DND-41 (cell line): Measurements from ENCODE around the gene KDM6B.

ENCODE experiments used
- ATAC-seq: fragments of 200-7000 bp; cut with Tn5 transposase; 3 replicates; pipeline ENCODE4 v1.9.1; 2021; ENCODE audit warnings: low read depth; ENCODE audit not compliant: insufficient read depth
- DNase-seq: peaks from one replicate; pipeline ENCODE4 v3.0.0-alpha.2; 2020
- H2AFZ ChIP-seq: 2 replicates; pipeline ENCODE4 v1.6.0; 2012; ENCODE audit warnings: low read depth, low read length
- H3K27ac ChIP-seq: 2 replicates; pipeline ENCODE4 v1.5.1; 2012; ENCODE audit warnings: low read length, inconsistent platforms
- H3K27me3 ChIP-seq: fragments of 200-600 bp; sonication (generic); 2 replicates; pipeline ENCODE4 v1.6.0; 2012; ENCODE audit warnings: low read length, mild to moderate bottlenecking, inconsistent platforms; ENCODE audit not compliant: insufficient read depth, poor library complexity
- H3K36me3 ChIP-seq: 2 replicates; pipeline ENCODE4 v1.5.1; 2012; ENCODE audit warnings: low read length, inconsistent platforms; ENCODE audit not compliant: insufficient read depth
- H3K4me1 ChIP-seq: 2 replicates; pipeline ENCODE4 v1.5.1; 2012; ENCODE audit warnings: mild to moderate bottlenecking, low read length; ENCODE audit not compliant: insufficient read depth
- H3K4me2 ChIP-seq: 2 replicates; pipeline ENCODE4 v1.6.0; 2012; ENCODE audit warnings: mild to moderate bottlenecking, moderate library complexity, low read length, inconsistent platforms; ENCODE audit not compliant: insufficient read depth
- H3K4me3 ChIP-seq, 2 experiments: fragments of 200-600 bp in 1 of 2; shearing (Covaris generic) in 1 of 2; 2 replicates each; pipeline ENCODE4 v1.5.1; 2012 to 2016; ENCODE audit warnings: inconsistent platforms in 2 of 2, low read length in 2 of 2, mild to moderate bottlenecking in 2 of 2, low read depth in 1 of 2, moderate library complexity in 1 of 2
- H3K79me2 ChIP-seq: 2 replicates; pipeline ENCODE4 v1.6.0; 2012; ENCODE audit warnings: low read length, inconsistent platforms; ENCODE audit not compliant: insufficient read depth
- H3K9ac ChIP-seq: 2 replicates; pipeline ENCODE4 v1.6.0; 2012; ENCODE audit warnings: low read depth, mild to moderate bottlenecking, inconsistent platforms, low read length, moderate library complexity
- H3K9me3 ChIP-seq: 2 replicates; pipeline ENCODE4 v1.5.1; 2012; ENCODE audit warnings: low read length, moderate library complexity, mild to moderate bottlenecking, inconsistent platforms; ENCODE audit not compliant: insufficient read depth, severe bottlenecking
- H4K20me1 ChIP-seq: 2 replicates; pipeline ENCODE4 v1.6.0; 2012; ENCODE audit warnings: low read length; ENCODE audit not compliant: insufficient read depth
- CTCF ChIP-seq: IDR thresholded peaks from 2 replicates; pipeline ENCODE4 v1.5.1; 2012; ENCODE audit warnings: borderline replicate concordance, low read length, moderate library complexity, mild to moderate bottlenecking; ENCODE audit not compliant: poor library complexity, severe bottlenecking; ENCODE audit errors: extremely low read depth
- EZH2 ChIP-seq: IDR thresholded peaks from 3 replicates; pipeline ENCODE4 v1.6.1; 2012; ENCODE audit warnings: borderline replicate concordance, low read depth, mild to moderate bottlenecking, moderate library complexity, low read length, inconsistent platforms; ENCODE audit not compliant: severe bottlenecking

Gene KDM6B

DNA sequence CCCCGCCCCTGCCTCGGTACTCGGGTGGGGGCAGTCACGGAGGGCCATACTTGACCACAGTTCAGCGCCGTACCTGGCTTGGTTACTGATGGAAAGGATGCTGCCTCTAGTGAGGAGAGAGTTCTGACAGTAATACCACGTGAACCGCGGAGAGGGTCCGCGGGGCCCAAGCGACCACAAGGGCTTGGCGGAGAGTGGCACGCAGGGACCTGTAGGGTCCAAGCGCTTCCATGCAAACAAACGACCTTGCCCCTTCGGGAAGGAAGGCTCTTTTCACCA is 9.2 kb downstream of the KDM6B start:
- H3K27ac ChIP-seq, result peak overlapping the region; percentile 74
- DNase-seq (peak; percentile 39), ATAC-seq (no peak)
- peak overlapping the region; percentile 81 to 91 for H3K4me3 ChIP-seq
- peak overlapping the region; percentile 76 for H2AFZ ChIP-seq
- peak overlapping the region; percentile 60 for H3K9ac ChIP-seq
- peaks cover 61% of the 10 kb centered on the region for H3K4me1 ChIP-seq
- H3K27me3 ChIP-seq, result peaks cover 33% of the 10 kb centered on the region
- TF ChIP-seq EZH2 (no peak), CTCF (no peak)
- no peaks in the 10 kb centered on the region; the same call in 1 of the 2 replicates for H3K79me2 ChIP-seq
- H3K36me3 ChIP-seq, result peaks cover 16% of the 10 kb centered on the region; the same call in 1 of the 2 replicates
- H3K9me3 ChIP-seq, result no peaks in the 10 kb centered on the region
- H4K20me1 ChIP-seq, result peaks cover 31% of the 10 kb centered on the region
- H3K4me2 ChIP-seq, result peak overlapping the region; percentile 95

GRCh38 chr17:7843536-7844291 is 9.7 kb downstream of the KDM6B start:
- Histone ChIP-seq H3K4me1 (peaks cover 56% of the 10 kb centered on the region), H4K20me1 (peaks cover 29% of the 10 kb centered on the region), H3K36me3 (peaks cover 16% of the 10 kb centered on the region; the same call in 1 of the 2 replicates), H3K9me3 (no peaks in the 10 kb centered on the region), H2AFZ (peak overlapping the region; percentile 76), H3K27ac (peak overlapping the region; percentile 74), H3K4me2 (peak overlapping the region; percentile 95), H3K27me3 (peaks cover 31% of the 10 kb centered on the region), H3K79me2 (no peaks in the 10 kb centered on the region; the same call in 1 of the 2 replicates), H3K4me3 (peak overlapping the region; percentile 81 to 91), H3K9ac (peak overlapping the region; percentile 60)
- TF ChIP-seq EZH2 (no peak), CTCF (no peak)
- DNase-seq, result peak; percentile 86
- peak; percentile 46 for ATAC-seq

- H4K20me1 ChIP-seq, result peaks cover 24% of the 10 kb centered on the region
- DNase-seq, result peak; percentile 85
Observed at GRCh38 chr17:7844292-7845154, 10.5 kb downstream of the KDM6B start.

More at GRCh38 chr17:7844292-7845154, 10.5 kb downstream of the KDM6B start:
- H3K4me1 ChIP-seq, result peaks cover 52% of the 10 kb centered on the region
- peak overlapping the region; percentile 45 for H3K27ac ChIP-seq
- ATAC-seq, result peak; percentile 81
- peaks cover 28% of the 10 kb centered on the region for H3K27me3 ChIP-seq
- H3K4me2 ChIP-seq, result peak overlapping the region; percentile 95
- H3K79me2 ChIP-seq, result no peaks in the 10 kb centered on the region; the same call in 1 of the 2 replicates
- H3K9me3 ChIP-seq, result no peaks in the 10 kb centered on the region
- TF ChIP-seq CTCF (no peak), EZH2 (no peak)
- H3K9ac ChIP-seq, result peak overlapping the region; percentile 60
- peaks cover 18% of the 10 kb centered on the region; the same call in 1 of the 2 replicates for H3K36me3 ChIP-seq
- H2AFZ ChIP-seq, result peak overlapping the region; percentile 71; the same call in 1 of the 2 replicates
- H3K4me3 ChIP-seq, result peak overlapping the region; percentile 81 to 91; a peak in 3 of 4 replicates
